GM18520 (cell line): ENCODE measurements around the gene MYL10.

Experiments
- ATAC-seq: cut with Tn5 transposase; IDR thresholded peaks from one replicate; pipeline ENCODE4 v1.9.1; 2021; ENCODE audit not compliant: unreplicated experiment

The MYL10 gene

GRCh38 chr7:101629171-101629570, at the start of gene MYL10:
MYL10 (minus strand) TSS chr7:101629296; CDS start chr7:101629118, 178 bp downstream.
- ATAC-seq, result no peak

- no peak for ATAC-seq
Observed at GRCh38 chr7:101678658-101679057, 49.6 kb upstream of the MYL10 start.

- no peak for ATAC-seq
Observed at GRCh38 chr7:101677797-101678479, 48.8 kb upstream of the MYL10 start.

GRCh38 chr7:101677391-101677790, 48.3 kb upstream of the MYL10 start:
- ATAC-seq, result no peak

- no peak for ATAC-seq
Observed at GRCh38 chr7:101676956-101677355, 47.9 kb upstream of the MYL10 start.

GRCh38 chr7:101676062-101676598, 47.0 kb upstream of the MYL10 start:
- no peak for ATAC-seq

GRCh38 chr7:101674439-101674838, 45.3 kb upstream of the MYL10 start:
- no peak for ATAC-seq

- no peak for ATAC-seq
Observed at GRCh38 chr7:101673951-101674350, 44.9 kb upstream of the MYL10 start.

GRCh38 chr7:101673315-101673714, 44.2 kb upstream of the MYL10 start:
- ATAC-seq, result no peak

- ATAC-seq, result no peak
Observed at GRCh38 chr7:101671371-101672356, 42.6 kb upstream of the MYL10 start.

GRCh38 chr7:101669307-101669706, 40.2 kb upstream of the MYL10 start:
- no peak for ATAC-seq

- no peak for ATAC-seq
Observed at GRCh38 chr7:101668726-101669125, 39.6 kb upstream of the MYL10 start.

- no peak for ATAC-seq
Observed at GRCh38 chr7:101667920-101668319, 38.8 kb upstream of the MYL10 start.

GRCh38 chr7:101667399-101667798, 38.3 kb upstream of the MYL10 start:
- no peak for ATAC-seq

- ATAC-seq, result no peak
Observed at GRCh38 chr7:101666741-101667140, 37.6 kb upstream of the MYL10 start.

GRCh38 chr7:101666293-101666692, 37.2 kb upstream of the MYL10 start:
- ATAC-seq, result no peak

- ATAC-seq, result no peak
Observed at GRCh38 chr7:101664893-101665471, 35.9 kb upstream of the MYL10 start.

GRCh38 chr7:101664436-101664835, 35.3 kb upstream of the MYL10 start:
- ATAC-seq, result no peak

GRCh38 chr7:101663747-101664146, 34.7 kb upstream of the MYL10 start:
- ATAC-seq, result no peak

- ATAC-seq, result no peak
Observed at GRCh38 chr7:101662447-101662998, 33.4 kb upstream of the MYL10 start.

- ATAC-seq, result no peak
Observed at GRCh38 chr7:101659706-101660105, 30.6 kb upstream of the MYL10 start.
